Keratinocyte (primary cell): Measurements from ENCODE around the gene DKK3. TPM values are rescaled to one million over a fixed set of nuclear protein-coding genes. Genes with fewer than 3 reads are reported as not detected.

Source experiments
- DNase-seq: peaks from one replicate; pipeline ENCODE4 v3.0.0-alpha.2; 2011; ENCODE audit warnings: low read depth, missing footprints, low spot score
- FAIRE-seq: peaks from 2 replicates; lab custom pipeline; 2011; peaks lifted over from hg19 to GRCh38; lab: Jason Lieb, UNC
- H2AFZ ChIP-seq: 2 replicates; pipeline ENCODE4 v1.6.0; 2012; ENCODE audit warnings: low read length, control low read depth, inconsistent platforms; ENCODE audit not compliant: control insufficient read depth
- H3K27ac ChIP-seq: 2 replicates; pipeline ENCODE4 v1.5.1; 2011; ENCODE audit warnings: low read length; ENCODE audit not compliant: control insufficient read depth, insufficient read depth
- H3K27me3 ChIP-seq: 3 replicates; pipeline ENCODE4 v1.6.0; 2011; ENCODE audit warnings: low read length; ENCODE audit not compliant: control insufficient read depth, insufficient read depth; ENCODE audit errors: extremely low read depth
- H3K36me3 ChIP-seq, 2 experiments: 2 replicates in 1 of 2; 3 replicates in 1 of 2; pipeline ENCODE4 v1.5.1; 2011; ENCODE audit warnings: low read length in 2 of 2, mild to moderate bottlenecking in 1 of 2; ENCODE audit not compliant: control insufficient read depth in 2 of 2, insufficient read depth in 2 of 2; ENCODE audit errors: extremely low read depth in 1 of 2
- H3K4me1 ChIP-seq: 3 replicates; pipeline ENCODE4 v1.5.1; 2011; ENCODE audit warnings: low read length; ENCODE audit not compliant: control insufficient read depth, insufficient read depth; ENCODE audit errors: extremely low read depth
- H3K4me2 ChIP-seq: 3 replicates; pipeline ENCODE4 v1.6.0; 2011; ENCODE audit warnings: low read depth, low read length; ENCODE audit not compliant: control insufficient read depth, insufficient read depth; ENCODE audit errors: extremely low read depth
- H3K4me3 ChIP-seq, 3 experiments: fragments of 200-600 bp in 1 of 3; sonication (generic) in 1 of 3; 2 replicates in 2 of 3; 3 replicates in 1 of 3; pipeline ENCODE4 v1.5.1; 2011 to 2016; ENCODE audit warnings: low read length in 3 of 3, mild to moderate bottlenecking in 3 of 3, control low read depth in 2 of 3, inconsistent platforms in 1 of 3, low read depth in 1 of 3, mixed read lengths in 1 of 3, mixed run types in 1 of 3, moderate library complexity in 1 of 3; ENCODE audit not compliant: control insufficient read depth in 2 of 3, insufficient read depth in 2 of 3; ENCODE audit errors: extremely low read depth in 1 of 3
- H3K79me2 ChIP-seq: 2 replicates; pipeline ENCODE4 v1.6.0; 2012; ENCODE audit warnings: low read length; ENCODE audit not compliant: control insufficient read depth, insufficient read depth
- H3K9ac ChIP-seq: 3 replicates; pipeline ENCODE4 v1.6.0; 2011; ENCODE audit warnings: low read length; ENCODE audit not compliant: control insufficient read depth, insufficient read depth; ENCODE audit errors: extremely low read depth
- H3K9me1 ChIP-seq: 3 replicates; pipeline ENCODE4 v1.6.0; 2011; ENCODE audit warnings: low read length; ENCODE audit not compliant: control insufficient read depth, insufficient read depth; ENCODE audit errors: extremely low read depth
- H3K9me3 ChIP-seq: 2 replicates; pipeline ENCODE4 v1.5.1; 2012; ENCODE audit warnings: low read depth, low read length; ENCODE audit not compliant: control insufficient read depth
- H4K20me1 ChIP-seq: 3 replicates; pipeline ENCODE4 v1.6.0; 2011; ENCODE audit warnings: low read length; ENCODE audit not compliant: control insufficient read depth, insufficient read depth; ENCODE audit errors: extremely low read depth
- CTCF ChIP-seq, 3 experiments: IDR thresholded peaks in 1 of 3; conservative IDR thresholded peaks in 1 of 3; optimal IDR thresholded peaks in 1 of 3; 2 replicates in 2 of 3; 3 replicates in 1 of 3; pipeline versions ENCODE3 to v1.5.1; 2011; ENCODE audit warnings: low read length in 3 of 3, mild to moderate bottlenecking in 3 of 3, moderate library complexity in 2 of 3, control low read depth in 1 of 3, inconsistent platforms in 1 of 3; ENCODE audit not compliant: insufficient read depth in 2 of 3; ENCODE audit errors: extremely low read depth in 1 of 3
- EZH2 ChIP-seq: IDR thresholded peaks from one replicate; pipeline ENCODE4 v1.6.1; 2012; ENCODE audit warnings: inconsistent platforms, mild to moderate bottlenecking, low read length, moderate library complexity
- dilution Hi-C: fragments of 300-500 bp; cut with MboI; formaldehyde crosslinking; loops from one replicate; pipeline ENCODE4 v1.7.0; 2020; ENCODE audit warnings: low sequenced_read_pairs; ENCODE audit not compliant: extremely low pct_ligation_motif_present
- polyA plus RNA-seq, 5 experiments: library from polyadenylated mRNA; depleted of rRNA in 3 of 5; stranded (reverse) in 3 of 5; stranded (forward) in 1 of 5; unstranded in 1 of 5; fragments of >200 nt; gene quantifications; 1 replicate in 1 of 5; 2 replicates in 3 of 5; 3 replicates in 1 of 5; pipeline versions ENCODE4 v1.2.1 to v1.2.3, GENCODE V29; 2011 to 2012; ENCODE audit warnings: missing spikeins in 2 of 5, low read depth in 1 of 5, low replicate concordance in 1 of 5

The DKK3 gene
- polyA plus RNA-seq, 1 donor (not counting 4 experiments of a cell fraction or from before 2014, with no cell fraction given), result 712 TPM

GRCh38 chr11:12007230-12007593 lies 1.2 kb downstream of the DKK3 start:
- H3K4me1 ChIP-seq, result peaks cover 33% of the 10 kb centered on the region
- H3K9me3 ChIP-seq, result no peaks in the 10 kb centered on the region
- peaks cover 56% of the 10 kb centered on the region for H3K79me2 ChIP-seq
- peak overlapping the region; percentile 75 for H3K27ac ChIP-seq
- no peaks in the 10 kb centered on the region for H3K9me1 ChIP-seq
- FAIRE-seq, result no peak
- dilution Hi-C loops, result no loop called here
- peaks cover 5% of the 10 kb centered on the region for H4K20me1 ChIP-seq
- H3K4me2 ChIP-seq, result peak overlapping the region; percentile 95
- peaks cover 18 to 34% of the 10 kb centered on the region in 2 experiments for H3K36me3 ChIP-seq
- H3K27me3 ChIP-seq, result no peaks in the 10 kb centered on the region
- H2AFZ ChIP-seq, result no peak overlapping the region
- DNase-seq, result no peak
- peak overlapping the region; percentile 87 for H3K9ac ChIP-seq
- TF ChIP-seq CTCF (optimal IDR thresholded peaks at IDR 0.05 in 1 of 3, IDR thresholded peaks at IDR 0.05 in 1 of 3, conservative IDR thresholded peaks at IDR 0.05 in 1 of 3; ENCODE audit: extremely low read depth in 1 of 3, insufficient read depth in 2 of 3, low read length in 3 of 3), result peak in 1 of 3 experiments; percentile 55
- TF ChIP-seq EZH2, result no peak
- H3K4me3 ChIP-seq, result peak overlapping the region; percentile 75 to 84 (median 78)

GRCh38 chr11:12006552-12007229 lies 1.7 kb downstream of the DKK3 start:
- no peaks in the 10 kb centered on the region for H3K27me3 ChIP-seq

More at GRCh38 chr11:12006552-12007229, 1.7 kb downstream of the DKK3 start:
- no peak for TF ChIP-seq EZH2
- TF ChIP-seq CTCF (optimal IDR thresholded peaks at IDR 0.05 in 1 of 3, IDR thresholded peaks at IDR 0.05 in 1 of 3, conservative IDR thresholded peaks at IDR 0.05 in 1 of 3; ENCODE audit: extremely low read depth in 1 of 3, insufficient read depth in 2 of 3, low read length in 3 of 3), result no peak
- Histone ChIP-seq H3K4me1 (peaks cover 33% of the 10 kb centered on the region), H3K36me3 (peaks cover 18 to 39% of the 10 kb centered on the region in 2 experiments), H3K27ac (peak overlapping the region; percentile 75), H3K79me2 (peaks cover 56% of the 10 kb centered on the region), H3K4me2 (peak overlapping the region; percentile 95), H3K9ac (peak overlapping the region; percentile 87), H3K9me3 (no peaks in the 10 kb centered on the region), H3K9me1 (no peaks in the 10 kb centered on the region), H4K20me1 (peaks cover 5% of the 10 kb centered on the region), H3K4me3 (peak overlapping the region; percentile 75 to 84 (median 78)), H2AFZ (no peak overlapping the region)
- FAIRE-seq (no peak), DNase-seq (no peak)
- dilution Hi-C loops, result no loop called here
